ENCODE results near the gene FBXL3.

- TF ChIP-seq CTCF (CRISPR knock-in tag; IDR thresholded peaks at IDR 0.05) (no peak), REST (IDR thresholded peaks at IDR 0.05; ENCODE audit: borderline replicate concordance in 1 of 2, low read depth in 1 of 2, low read length in 2 of 2) (no peak), MAFK (conservative IDR thresholded peaks at IDR 0.05 in 1 of 2, IDR thresholded peaks at IDR 0.05 in 1 of 2; ENCODE audit: low read length in 2 of 2) (no peak), SKI (IDR thresholded peaks at IDR 0.05; ENCODE audit: partially characterized antibody) (no peak), ZFX (CRISPR knock-in tag; IDR thresholded peaks at IDR 0.05; ENCODE audit: low read depth) (no peak), ZNF570 (CRISPR knock-in tag; IDR thresholded peaks at IDR 0.05; ENCODE audit: borderline replicate concordance) (no peak), TCF7L2 (IDR thresholded peaks at IDR 0.05; ENCODE audit: low read depth, low read length) (no peak)
Observed at GRCh38 chr13:76982061-76982460, 44.9 kb downstream of the FBXL3 start.

Data from HepG2 (cell line).